Fibroblast of the conjunctiva (primary cell): ENCODE results near the gene CNTNAP2.
A peak's percentile ranks its signal among the peaks of the same experiment; 100 is the strongest.
"Not testable (repeated sequence)": the region's sequence is repeated elsewhere in the genome, so short reads cannot be mapped to it uniquely, and the experiment has no call there.

Experiments used
- DNase-seq: peaks from one replicate; pipeline ENCODE4 v3.0.0-alpha.2; 2010; ENCODE audit warnings: low read depth

The CNTNAP2 gene

GRCh38 chr7:148318102-148318811 lies 2201.7 kb downstream of the CNTNAP2 start:
- DNase-seq: no peak

GRCh38 chr7:148318838-148319237 lies 2202.2 kb downstream of the CNTNAP2 start:
- DNase-seq: no peak

GRCh38 chr7:148319316-148319808 lies 2202.8 kb downstream of the CNTNAP2 start:
- no peak for DNase-seq

GRCh38 chr7:148325208-148325607 lies 2208.6 kb downstream of the CNTNAP2 start:
- DNase-seq: peak; percentile 40

- no peak for DNase-seq
Observed at GRCh38 chr7:148327379-148327778, 2210.8 kb downstream of the CNTNAP2 start.

DNA sequence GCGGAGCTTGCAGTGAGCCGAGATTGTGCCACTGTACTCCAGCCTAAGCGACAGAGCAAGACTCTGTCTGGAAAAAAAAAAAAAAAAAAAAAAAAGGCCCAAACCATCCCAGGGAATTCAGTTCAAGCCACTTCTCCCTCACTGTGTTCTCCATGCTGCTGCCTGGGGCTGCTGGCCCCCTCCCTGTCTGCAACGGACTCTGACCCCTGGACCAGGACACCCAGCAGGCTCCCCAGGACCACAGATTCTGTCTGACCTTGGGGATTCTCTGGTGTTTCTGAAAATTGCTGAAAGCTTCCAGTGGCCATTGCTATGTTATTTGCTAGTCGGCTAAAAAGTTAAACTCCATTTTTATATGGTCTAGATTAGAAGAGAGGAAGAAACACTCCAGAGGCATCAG lies 2212.3 kb downstream of the CNTNAP2 start:
- DNase-seq: no peak

DNA sequence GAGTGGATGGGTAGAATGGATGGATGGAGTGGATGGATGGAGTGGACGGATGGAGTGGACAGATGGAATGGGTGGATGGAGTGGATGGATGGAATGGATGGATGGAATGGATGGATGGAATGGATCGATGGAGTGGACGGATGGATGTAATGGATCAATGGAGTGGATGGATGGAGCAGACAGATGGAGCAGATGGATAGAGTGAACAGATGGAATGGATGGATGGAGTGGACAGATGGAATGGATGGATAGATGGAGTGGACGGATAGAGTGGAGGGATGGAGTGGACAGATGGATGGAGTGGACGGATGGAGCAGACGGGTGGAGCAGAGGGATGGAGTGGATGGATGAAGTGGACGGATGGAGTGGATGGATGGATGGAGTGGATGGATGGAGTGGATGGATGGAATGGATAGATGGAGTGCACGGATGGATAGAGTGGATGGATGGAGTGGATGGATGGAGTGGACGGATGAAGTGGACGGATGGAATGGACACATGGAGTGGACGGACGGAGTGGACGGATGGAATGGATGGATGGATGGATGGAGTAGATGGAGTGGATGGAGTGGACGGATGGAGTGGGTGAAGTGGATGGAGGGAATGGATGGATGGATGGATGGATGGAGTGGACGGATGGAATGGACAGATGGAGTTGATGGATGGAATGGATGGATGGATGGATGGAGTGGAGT lies 2213.7 kb downstream of the CNTNAP2 start:
- no peak for DNase-seq

- DNase-seq: no peak
Observed at GRCh38 chr7:148330822-148331221, 2214.2 kb downstream of the CNTNAP2 start.

DNA sequence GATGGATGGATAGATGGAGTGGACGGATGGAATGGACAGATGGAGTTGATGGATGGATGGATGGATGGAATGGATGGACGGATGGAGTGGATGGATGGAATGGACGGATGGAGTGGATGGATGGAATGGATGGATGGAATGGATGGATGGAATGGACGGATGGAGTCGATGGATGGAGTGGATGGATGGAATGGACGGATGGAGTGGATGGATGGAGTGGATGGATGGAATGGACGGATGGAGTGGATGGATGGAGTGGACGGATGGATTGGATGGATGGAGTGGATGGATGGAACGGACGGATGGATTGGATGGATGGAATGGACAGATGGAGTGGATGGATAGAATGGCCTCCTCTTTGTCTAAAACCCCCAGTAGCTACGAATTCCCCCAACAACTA lies 2214.9 kb downstream of the CNTNAP2 start:
- DNase-seq: not testable (repeated sequence)

- DNase-seq: no peak
Observed at GRCh38 chr7:148332191-148333186, 2215.9 kb downstream of the CNTNAP2 start.

DNA sequence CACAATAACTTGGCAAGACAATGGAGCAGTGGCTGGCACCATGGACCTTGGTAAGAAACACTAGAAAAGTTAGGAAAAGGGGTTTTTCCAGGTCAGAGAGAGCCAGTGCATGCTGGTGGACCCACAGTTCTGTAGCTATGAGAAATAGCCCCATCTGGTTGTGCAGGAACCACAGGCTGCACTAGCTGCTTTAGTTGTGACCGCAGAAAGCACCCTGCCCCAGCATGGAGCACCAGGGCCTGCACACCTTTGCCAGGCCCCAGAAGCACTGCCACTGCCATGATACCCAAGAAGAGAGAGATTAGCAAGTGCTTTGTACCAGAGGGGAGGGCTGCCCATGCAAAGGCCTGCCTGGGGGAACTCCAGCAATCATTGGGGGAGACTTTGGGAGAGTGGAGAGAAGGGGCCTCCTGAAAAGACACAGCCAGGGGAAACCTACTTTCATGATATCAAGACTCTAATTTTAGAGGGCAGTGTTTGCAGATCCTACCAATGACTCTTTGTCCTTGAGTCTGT lies 2217.9 kb downstream of the CNTNAP2 start:
- no peak for DNase-seq

- DNase-seq: peak; percentile 27
Observed at GRCh38 chr7:148334959-148335577, 2218.5 kb downstream of the CNTNAP2 start.

DNA sequence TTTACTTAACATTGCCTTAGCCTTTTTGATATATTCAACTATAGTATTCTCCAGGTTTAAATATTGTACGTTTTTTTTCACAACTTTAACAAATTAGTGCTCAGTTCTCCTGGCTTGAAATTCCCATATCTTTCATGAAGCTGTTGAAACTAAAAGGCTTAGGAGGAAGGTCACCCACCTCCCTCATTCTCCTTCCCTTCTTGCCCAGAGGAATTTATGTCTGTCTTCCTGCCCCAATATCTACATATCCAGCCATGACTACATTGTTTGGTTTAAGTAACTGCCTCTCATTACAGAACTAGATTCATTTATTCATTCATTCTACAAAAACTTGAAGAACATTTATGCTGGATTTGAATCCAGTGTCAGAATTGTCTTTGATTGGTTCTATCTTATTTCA lies 2219.2 kb downstream of the CNTNAP2 start:
- no peak for DNase-seq

GRCh38 chr7:148336411-148336810 lies 2219.8 kb downstream of the CNTNAP2 start:
- no peak for DNase-seq

GRCh38 chr7:148337246-148337965 lies 2220.8 kb downstream of the CNTNAP2 start:
- DNase-seq: no peak

DNA sequence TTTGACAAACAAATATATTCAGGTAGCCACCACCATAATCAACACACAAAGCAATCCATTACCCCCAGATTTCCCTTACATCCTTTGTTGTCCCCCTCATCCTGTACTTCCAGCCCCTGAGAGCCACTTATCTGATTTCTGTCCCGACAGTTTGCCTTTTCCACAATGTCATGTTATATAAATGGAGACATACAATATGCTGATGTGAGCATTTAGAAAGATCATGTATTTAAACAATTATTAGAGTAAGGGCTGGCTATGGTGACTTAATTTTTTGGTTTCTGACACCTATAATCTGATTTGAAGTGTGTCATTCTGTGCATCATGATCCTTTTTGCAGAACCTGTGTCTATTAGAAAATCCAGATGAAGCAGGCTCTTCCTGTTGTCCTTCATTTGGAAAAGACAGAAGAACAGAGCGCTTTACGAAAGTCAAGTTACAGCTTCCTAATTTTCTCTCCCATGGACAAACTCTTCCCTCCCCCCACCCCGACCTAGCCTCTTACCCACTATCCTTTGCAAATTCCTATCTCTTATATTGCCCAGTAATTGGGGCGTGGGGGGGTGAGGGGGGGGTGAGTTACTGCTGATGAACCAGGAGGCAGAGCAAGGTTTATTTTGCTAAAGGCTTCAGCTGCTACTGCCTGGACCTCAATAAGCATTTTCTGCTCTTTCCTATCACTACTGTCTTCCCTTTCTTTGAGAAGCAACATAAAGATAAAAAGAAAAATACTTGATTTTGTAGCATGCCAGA lies 2221.6 kb downstream of the CNTNAP2 start:
- no peak for DNase-seq

DNA sequence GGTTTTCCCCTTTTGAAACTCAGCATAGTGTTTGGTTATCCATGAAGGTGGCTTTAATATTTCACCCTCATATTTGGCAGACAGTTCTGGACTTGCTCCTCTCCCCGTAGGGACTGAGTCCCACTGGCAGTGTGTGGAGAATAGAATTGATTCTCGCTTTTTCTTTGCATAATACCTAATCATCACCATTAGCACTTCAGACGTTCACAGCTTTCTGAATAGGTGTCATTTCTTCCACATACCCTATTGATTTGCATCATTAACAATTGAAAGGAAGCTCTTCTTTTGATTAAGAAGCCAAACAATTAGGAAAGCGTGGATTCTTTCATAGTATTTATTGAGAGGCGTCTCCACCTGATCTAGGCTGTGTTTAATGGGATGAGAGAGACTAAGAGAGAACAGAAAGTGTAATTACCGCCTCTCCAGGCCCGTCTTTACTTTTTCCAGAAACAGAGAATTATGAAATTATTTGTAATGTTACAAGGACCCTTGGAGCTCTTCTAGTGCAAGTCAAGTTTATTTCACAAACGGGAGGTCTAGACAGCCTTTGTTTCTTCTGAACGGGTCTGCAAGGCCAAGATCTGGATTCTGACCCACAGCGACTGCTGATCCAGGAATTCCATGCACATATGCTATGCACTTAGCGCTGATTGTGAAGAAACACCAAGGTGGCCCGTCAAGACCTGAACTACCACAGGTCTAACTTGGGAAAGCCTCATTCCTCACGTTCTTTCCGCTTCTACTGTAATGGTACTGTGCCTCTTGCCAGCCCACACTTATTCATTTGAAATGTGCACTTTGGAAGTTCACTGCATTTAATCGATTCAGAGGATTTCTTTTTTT lies 2224.1 kb downstream of the CNTNAP2 start:
- DNase-seq: no peak

DNA sequence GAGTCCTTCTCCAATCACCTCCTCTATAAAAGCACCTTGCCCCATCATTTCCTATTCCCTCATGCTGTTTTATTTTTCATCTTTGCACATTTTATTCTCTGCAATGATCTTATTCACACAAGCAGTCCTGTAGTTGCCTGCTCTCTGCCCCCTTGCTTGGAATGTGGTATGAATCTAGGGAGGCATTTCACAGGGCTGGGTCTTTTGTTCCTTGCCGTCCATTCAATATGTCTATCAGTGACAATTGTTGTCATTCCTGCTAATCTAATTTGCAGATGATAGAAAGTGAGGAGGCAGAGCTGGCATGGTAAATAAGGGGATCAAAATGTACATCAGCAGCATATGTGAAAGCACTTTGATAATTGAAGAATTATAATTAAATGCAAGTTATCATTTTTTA lies 2227.8 kb downstream of the CNTNAP2 start:
- DNase-seq: no peak

GRCh38 chr7:148347981-148348380 lies 2231.4 kb downstream of the CNTNAP2 start:
- DNase-seq: no peak
